ENCODE results near the gene ABCA8. TPM values are rescaled to one million over a fixed set of nuclear protein-coding genes. Genes with fewer than 3 reads are reported as not detected.

The ABCA8 gene
- total and polyA plus RNA-seq, 3 experiments from 2014 or later: not detected

DNA sequence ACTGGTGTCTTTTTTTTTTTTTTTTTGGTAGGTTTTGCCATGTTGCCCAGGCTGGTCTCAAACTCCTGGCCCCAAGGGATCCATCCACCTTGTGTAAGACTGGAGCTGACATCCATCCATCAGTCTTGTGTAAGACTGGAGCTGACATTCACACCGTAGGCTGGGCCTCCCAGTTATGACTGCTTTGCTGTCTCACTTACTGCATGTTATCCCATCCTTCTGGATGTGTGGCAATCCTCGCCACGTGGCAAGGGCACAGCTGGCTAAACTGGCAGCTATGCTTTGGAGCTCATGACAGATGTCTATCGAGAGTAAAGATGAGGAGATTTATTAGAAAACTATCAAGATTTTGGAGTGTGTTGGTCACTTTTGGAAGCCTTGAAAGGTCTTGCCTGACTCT is 115.1 kb downstream of the ABCA8 start:
- H3K4me3 Mint-ChIP-seq: no peak overlapping the region
- no peaks in the 10 kb centered on the region for H3K36me3 ChIP-seq (ENCODE audit: insufficient read depth, low read length)
- H3K27me3 ChIP-seq (ENCODE audit: insufficient read depth, low read length, poor library complexity, severe bottlenecking): peaks cover 3% of the 10 kb centered on the region
- no peak overlapping the region for H3K27ac Mint-ChIP-seq
- peaks cover 0 to 3% (median 1%) of the 10 kb centered on the region in 5 donors for H3K9me3 Mint-ChIP-seq
- no peak for DNase-seq
- H3K4me3 ChIP-seq (ENCODE audit: low read length): no peak overlapping the region
- ChIA-PET POLR2A (no interaction called here), CTCF (no interaction called here)
- H3K4me1 Mint-ChIP-seq: no peaks in the 10 kb centered on the region
- H3K36me3 Mint-ChIP-seq: no peaks in the 10 kb centered on the region
- no peaks in the 10 kb centered on the region for H3K4me1 ChIP-seq (ENCODE audit: insufficient read depth, low read length)
- H3K27me3 Mint-ChIP-seq: peaks cover 16 to 47% of the 10 kb centered on the region in 2 donors
- H3K27ac ChIP-seq (ENCODE audit: low read depth, low read length): no peak overlapping the region
- no peaks in the 10 kb centered on the region for H3K9me3 ChIP-seq (ENCODE audit: low read length)

DNA sequence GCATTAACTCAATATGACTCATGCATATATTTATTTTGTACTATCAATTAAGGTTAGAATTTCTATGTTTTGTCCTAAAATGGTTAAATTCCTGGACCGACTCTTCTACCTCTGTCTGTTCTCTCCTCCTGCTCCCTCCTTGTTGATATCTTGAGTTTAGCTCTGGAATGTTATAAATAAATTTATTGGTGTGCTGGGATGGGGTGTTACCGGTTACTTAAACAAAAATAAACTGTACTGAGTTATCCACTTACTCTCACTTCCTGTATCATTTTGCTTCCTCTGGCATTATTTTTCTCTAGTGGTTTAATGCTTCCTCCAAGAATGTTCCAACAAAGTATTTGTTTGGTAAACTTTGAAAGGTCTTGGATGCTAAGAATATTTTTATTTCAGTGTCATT is 120.1 kb downstream of the ABCA8 start:
- Histone ChIP-seq H3K36me3 (ENCODE audit: insufficient read depth, low read length) (no peaks in the 10 kb centered on the region), H3K4me3 (ENCODE audit: low read length) (no peak overlapping the region), H3K27ac (ENCODE audit: low read depth, low read length) (no peak overlapping the region), H3K9me3 (ENCODE audit: low read length) (no peaks in the 10 kb centered on the region), H3K27me3 (ENCODE audit: insufficient read depth, low read length, poor library complexity, severe bottlenecking) (peaks cover 3% of the 10 kb centered on the region), H3K4me1 (ENCODE audit: insufficient read depth, low read length) (no peaks in the 10 kb centered on the region)
- Mint-ChIP-seq H3K27ac (no peak overlapping the region), H3K9me3 (peaks cover 0 to 5% (median 0%) of the 10 kb centered on the region in 5 donors), H3K36me3 (no peaks in the 10 kb centered on the region), H3K27me3 (peaks cover 18 to 46% of the 10 kb centered on the region in 2 donors), H3K4me3 (no peak overlapping the region), H3K4me1 (no peaks in the 10 kb centered on the region)
- no peak for DNase-seq
- CTCF ChIA-PET: no interaction called here
- POLR2A ChIA-PET: no interaction called here

DNA sequence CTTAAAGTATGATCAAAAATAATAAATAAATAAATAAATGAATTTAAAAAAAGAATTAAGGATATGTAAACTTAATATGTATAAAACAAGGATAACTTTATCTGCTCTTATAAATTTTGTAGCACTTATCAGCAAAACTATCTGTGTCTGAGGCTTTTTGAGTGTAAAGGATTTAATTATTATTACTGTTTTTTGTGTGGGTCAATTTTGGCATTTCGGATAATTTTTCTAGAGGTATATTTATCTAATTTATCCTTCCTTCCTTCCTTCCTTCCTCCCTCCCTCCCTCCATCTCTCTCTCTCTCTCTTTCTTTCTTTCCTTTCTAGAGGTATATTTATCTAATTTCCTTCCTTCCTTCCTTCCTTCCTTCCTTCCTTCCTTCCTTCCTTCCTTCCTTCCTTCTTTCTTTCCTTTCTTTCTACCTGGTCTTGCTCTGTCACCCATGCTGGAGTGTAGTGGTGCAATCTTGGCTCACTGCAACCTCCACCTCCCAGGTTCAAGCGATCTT is 120.8 kb downstream of the ABCA8 start:
- ChIA-PET POLR2A (no interaction called here), CTCF (no interaction called here)
- H3K4me1 Mint-ChIP-seq: no peaks in the 10 kb centered on the region
- no peak overlapping the region for H3K27ac Mint-ChIP-seq
- H3K36me3 ChIP-seq (ENCODE audit: insufficient read depth, low read length): no peaks in the 10 kb centered on the region
- peaks cover 13 to 40% of the 10 kb centered on the region in 2 donors for H3K27me3 Mint-ChIP-seq
- H3K27ac ChIP-seq (ENCODE audit: low read depth, low read length): no peak overlapping the region
- H3K9me3 ChIP-seq (ENCODE audit: low read length): no peaks in the 10 kb centered on the region
- H3K4me3 ChIP-seq (ENCODE audit: low read length): no peak overlapping the region
- peaks cover 0 to 5% (median 0%) of the 10 kb centered on the region in 5 donors for H3K9me3 Mint-ChIP-seq
- no peak overlapping the region for H3K4me3 Mint-ChIP-seq
- no peaks in the 10 kb centered on the region for H3K4me1 ChIP-seq (ENCODE audit: insufficient read depth, low read length)
- H3K27me3 ChIP-seq (ENCODE audit: insufficient read depth, low read length, poor library complexity, severe bottlenecking): peaks cover 3% of the 10 kb centered on the region
- DNase-seq: no peak
- H3K36me3 Mint-ChIP-seq: no peaks in the 10 kb centered on the region

DNA sequence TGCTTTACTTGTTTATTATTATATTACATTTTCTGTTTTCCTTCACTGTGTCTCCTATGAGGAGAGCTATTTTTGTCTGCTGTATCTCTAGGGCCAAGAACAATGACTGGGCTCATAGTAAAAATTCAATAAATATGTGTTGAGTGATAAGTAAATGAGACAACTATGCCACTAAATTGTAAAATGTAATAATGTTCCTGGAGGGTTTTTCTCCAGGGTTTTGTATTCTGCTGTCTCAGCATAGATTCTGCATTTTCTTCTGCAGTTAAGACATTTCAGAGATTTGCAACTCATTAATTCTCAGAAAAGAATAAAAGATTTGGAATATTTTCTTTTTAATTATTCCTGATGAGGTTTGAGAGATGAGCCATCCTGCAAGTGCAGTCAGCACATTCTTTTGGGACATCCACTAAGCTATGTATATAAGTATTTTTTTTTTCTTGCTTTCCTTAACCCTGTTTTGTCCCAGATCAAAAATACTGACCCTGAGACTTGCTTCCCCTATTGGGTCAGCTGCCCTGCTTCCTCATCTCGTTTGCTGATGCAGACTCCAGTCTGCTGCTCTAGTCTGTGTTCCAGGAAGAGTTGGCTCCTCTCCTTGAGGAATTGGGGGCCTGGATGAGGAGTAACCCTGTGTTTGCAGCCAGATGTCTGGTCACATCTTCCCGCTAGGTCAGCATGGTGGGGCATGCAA is 122.9 kb downstream of the ABCA8 start:
- Histone ChIP-seq H3K4me3 (ENCODE audit: low read length) (no peak overlapping the region), H3K27ac (ENCODE audit: low read depth, low read length) (no peak overlapping the region), H3K9me3 (ENCODE audit: low read length) (no peaks in the 10 kb centered on the region), H3K27me3 (ENCODE audit: insufficient read depth, low read length, poor library complexity, severe bottlenecking) (no peaks in the 10 kb centered on the region), H3K4me1 (ENCODE audit: insufficient read depth, low read length) (no peaks in the 10 kb centered on the region), H3K36me3 (ENCODE audit: insufficient read depth, low read length) (no peaks in the 10 kb centered on the region)
- DNase-seq: no peak
- Mint-ChIP-seq H3K27me3 (peaks cover 15 to 27% of the 10 kb centered on the region in 2 donors), H3K9me3 (peaks cover 0 to 5% (median 0%) of the 10 kb centered on the region in 5 donors), H3K27ac (no peak overlapping the region), H3K4me3 (no peak overlapping the region), H3K4me1 (no peaks in the 10 kb centered on the region), H3K36me3 (no peaks in the 10 kb centered on the region)
- CTCF ChIA-PET: no interaction called here
- POLR2A ChIA-PET: no interaction called here

DNA sequence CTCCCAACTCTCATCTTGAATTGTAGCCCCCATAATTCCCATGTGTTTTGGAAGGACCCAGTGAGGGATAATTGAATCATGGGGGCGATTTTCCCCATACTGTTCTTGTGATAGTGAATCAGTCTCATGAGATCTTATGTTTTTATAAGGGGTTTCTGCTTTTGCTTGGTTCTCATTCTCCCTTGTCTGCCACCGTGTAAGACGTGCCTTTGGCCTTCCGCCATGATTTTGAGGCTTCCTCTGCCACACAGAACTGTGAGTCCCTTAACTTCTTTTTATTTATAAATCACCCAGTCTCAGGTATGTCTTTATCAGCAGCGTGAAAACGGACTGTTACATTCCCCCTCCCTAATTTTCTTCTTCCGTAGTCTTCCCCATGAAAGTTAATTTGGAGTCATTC is 124.0 kb downstream of the ABCA8 start:
- Histone ChIP-seq H3K4me1 (ENCODE audit: insufficient read depth, low read length) (no peaks in the 10 kb centered on the region), H3K36me3 (ENCODE audit: insufficient read depth, low read length) (no peaks in the 10 kb centered on the region), H3K4me3 (ENCODE audit: low read length) (no peak overlapping the region), H3K27ac (ENCODE audit: low read depth, low read length) (no peak overlapping the region), H3K27me3 (ENCODE audit: insufficient read depth, low read length, poor library complexity, severe bottlenecking) (no peaks in the 10 kb centered on the region), H3K9me3 (ENCODE audit: low read length) (no peaks in the 10 kb centered on the region)
- Mint-ChIP-seq H3K4me3 (no peak overlapping the region), H3K27ac (no peak overlapping the region), H3K4me1 (no peaks in the 10 kb centered on the region), H3K36me3 (no peaks in the 10 kb centered on the region), H3K27me3 (peaks cover 8 to 17% of the 10 kb centered on the region in 2 donors), H3K9me3 (peaks cover 0 to 3% (median 0%) of the 10 kb centered on the region in 5 donors)
- DNase-seq: no peak
- POLR2A ChIA-PET: no interaction called here
- CTCF ChIA-PET: no interaction called here

DNA sequence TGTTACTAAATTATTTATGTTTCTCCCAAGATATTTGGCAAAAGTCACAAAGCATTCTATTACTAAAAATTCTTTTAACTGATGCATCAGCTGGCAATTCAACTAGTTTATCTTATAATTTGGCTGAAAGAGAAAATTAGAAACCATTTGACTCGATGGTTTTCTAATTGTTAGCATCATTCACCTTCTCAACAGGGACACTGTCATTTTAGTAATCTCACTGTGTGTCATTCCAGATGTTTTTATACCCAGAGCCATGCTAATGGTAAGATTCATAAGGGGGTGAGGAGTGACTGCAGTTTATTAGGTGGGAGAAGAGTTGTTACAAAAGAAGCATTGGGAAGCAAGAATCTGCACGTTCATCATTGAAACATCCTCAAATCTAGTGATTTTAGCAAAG is 124.9 kb downstream of the ABCA8 start:
- H3K27ac ChIP-seq (ENCODE audit: low read depth, low read length): no peak overlapping the region
- Mint-ChIP-seq H3K27me3 (peaks cover 8 to 16% of the 10 kb centered on the region in 2 donors), H3K4me1 (no peaks in the 10 kb centered on the region), H3K4me3 (no peak overlapping the region), H3K36me3 (no peaks in the 10 kb centered on the region), H3K9me3 (peaks cover 0 to 3% (median 0%) of the 10 kb centered on the region in 5 donors), H3K27ac (no peak overlapping the region)
- H3K36me3 ChIP-seq (ENCODE audit: insufficient read depth, low read length): no peaks in the 10 kb centered on the region
- DNase-seq: no peak
- H3K27me3 ChIP-seq (ENCODE audit: insufficient read depth, low read length, poor library complexity, severe bottlenecking): no peaks in the 10 kb centered on the region
- no peaks in the 10 kb centered on the region for H3K9me3 ChIP-seq (ENCODE audit: low read length)
- CTCF ChIA-PET: no interaction called here
- H3K4me3 ChIP-seq (ENCODE audit: low read length): no peak overlapping the region
- POLR2A ChIA-PET: no interaction called here
- no peaks in the 10 kb centered on the region for H3K4me1 ChIP-seq (ENCODE audit: insufficient read depth, low read length)

DNA sequence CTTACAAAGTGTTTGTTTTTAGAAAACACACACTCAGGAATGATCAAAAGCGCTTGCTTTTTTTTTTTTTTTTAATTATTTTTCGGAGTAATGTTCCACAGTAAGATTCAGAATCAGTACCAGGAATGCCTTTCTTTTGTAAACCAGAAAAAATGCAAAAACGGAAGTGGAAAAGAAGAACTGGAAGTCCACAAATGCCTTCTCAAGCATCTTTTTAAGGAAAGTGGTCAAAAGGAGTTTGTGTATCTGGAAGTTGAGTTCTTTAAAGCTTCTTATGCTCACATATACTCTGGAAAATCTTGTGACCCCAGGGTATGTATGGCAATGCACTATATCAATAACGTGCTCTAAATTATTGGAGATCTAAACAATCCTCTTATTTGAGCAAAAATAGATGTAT is 126.0 kb downstream of the ABCA8 start:
- ChIA-PET CTCF (no interaction called here), POLR2A (no interaction called here)
- H3K27ac ChIP-seq (ENCODE audit: low read depth, low read length): no peak overlapping the region
- no peak for DNase-seq
- H3K9me3 ChIP-seq (ENCODE audit: low read length): no peaks in the 10 kb centered on the region
- Mint-ChIP-seq H3K4me1 (no peaks in the 10 kb centered on the region), H3K36me3 (no peaks in the 10 kb centered on the region), H3K27ac (no peak overlapping the region), H3K4me3 (no peak overlapping the region), H3K9me3 (peaks cover 0 to 3% (median 0%) of the 10 kb centered on the region in 5 donors), H3K27me3 (peaks cover 6 to 16% of the 10 kb centered on the region in 2 donors)
- no peaks in the 10 kb centered on the region for H3K4me1 ChIP-seq (ENCODE audit: insufficient read depth, low read length)
- no peak overlapping the region for H3K4me3 ChIP-seq (ENCODE audit: low read length)
- no peaks in the 10 kb centered on the region for H3K36me3 ChIP-seq (ENCODE audit: insufficient read depth, low read length)
- H3K27me3 ChIP-seq (ENCODE audit: insufficient read depth, low read length, poor library complexity, severe bottlenecking): peaks cover 4% of the 10 kb centered on the region

DNA sequence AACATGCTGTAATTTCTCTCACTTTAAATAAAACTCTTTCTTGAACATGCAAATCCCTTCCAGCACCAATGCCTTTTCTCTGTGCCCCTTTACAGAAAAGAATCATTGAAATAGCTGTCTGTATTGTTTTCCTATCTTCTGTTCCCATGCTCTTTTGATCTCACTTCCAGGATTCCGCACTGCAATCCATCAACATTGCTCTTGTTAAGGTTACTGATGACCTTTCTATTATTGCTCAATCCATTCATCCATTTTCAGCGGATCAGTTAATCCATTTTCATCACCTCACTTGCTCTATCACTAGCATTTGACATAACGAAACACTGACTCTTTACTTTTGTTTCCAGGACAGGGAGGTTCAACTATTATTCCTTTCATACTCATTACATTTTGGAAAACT is 130.5 kb downstream of the ABCA8 start:
- Mint-ChIP-seq H3K4me1 (no peaks in the 10 kb centered on the region), H3K9me3 (no peaks in the 10 kb centered on the region), H3K36me3 (no peaks in the 10 kb centered on the region), H3K4me3 (no peak overlapping the region), H3K27ac (no peak overlapping the region), H3K27me3 (peaks cover 6% of the 10 kb centered on the region in 2 donors)
- ChIA-PET CTCF (no interaction called here), POLR2A (no interaction called here)
- Histone ChIP-seq H3K27me3 (ENCODE audit: insufficient read depth, low read length, poor library complexity, severe bottlenecking) (peaks cover 4% of the 10 kb centered on the region), H3K9me3 (ENCODE audit: low read length) (no peaks in the 10 kb centered on the region), H3K36me3 (ENCODE audit: insufficient read depth, low read length) (no peaks in the 10 kb centered on the region), H3K4me1 (ENCODE audit: insufficient read depth, low read length) (no peaks in the 10 kb centered on the region), H3K27ac (ENCODE audit: low read depth, low read length) (no peak overlapping the region), H3K4me3 (ENCODE audit: low read length) (no peak overlapping the region)
- no peak for DNase-seq

Data from CD8-positive, alpha-beta memory T cell (primary cell).